Neural cell (in vitro differentiated cells): ENCODE data around the gene RETREG1. TPM values are rescaled to one million over a fixed set of nuclear protein-coding genes. Genes with fewer than 3 reads are reported as not detected.

ENCODE experiments used
- H2AFZ ChIP-seq: fragments of 200-600, 300-800 bp; sonication (generic), shearing (Covaris generic); 2 replicates; pipeline ENCODE4 v1.6.0; 2014; ENCODE audit warnings: low read depth, mild to moderate bottlenecking, antibody characterized with exemption, low read length, moderate library complexity
- H3F3A ChIP-seq: fragments of 200-600 bp; shearing (Covaris generic); 2 replicates; pipeline ENCODE4 v1.6.1; 2016; ENCODE audit warnings: mild to moderate bottlenecking, moderate library complexity, mixed read lengths, antibody characterized with exemption, low read length; ENCODE audit not compliant: insufficient read depth, poor library complexity, severe bottlenecking
- H3K27ac ChIP-seq: fragments of 200-600, 300-800 bp; sonication (generic), shearing (Covaris generic); 2 replicates; pipeline ENCODE4 v1.5.1; 2014; ENCODE audit warnings: mild to moderate bottlenecking, low read length, moderate library complexity
- H3K27me3 ChIP-seq: fragments of 300-800, 200-600 bp; sonication (generic), shearing (Covaris generic); 2 replicates; pipeline ENCODE4 v1.6.0; 2014; ENCODE audit warnings: mild to moderate bottlenecking, low read depth, low read length, moderate library complexity; ENCODE audit not compliant: insufficient read depth
- H3K36me3 ChIP-seq: fragments of 300-800, 200-600 bp; sonication (generic), shearing (Covaris generic); 2 replicates; pipeline ENCODE4 v1.5.1; 2014; ENCODE audit warnings: mild to moderate bottlenecking, antibody characterized with exemption, low read length, moderate library complexity; ENCODE audit not compliant: insufficient read depth
- H3K4me2 ChIP-seq: fragments of 300-800, 200-600 bp; sonication (generic), shearing (Covaris generic); 2 replicates; pipeline ENCODE4 v1.6.0; 2014; ENCODE audit warnings: mild to moderate bottlenecking, low read length
- H3K4me3 ChIP-seq: fragments of 300-800, 200-600 bp; sonication (generic), shearing (Covaris generic); 2 replicates; pipeline ENCODE4 v1.5.1; 2014; ENCODE audit warnings: mild to moderate bottlenecking, low read length, moderate library complexity
- H3K79me2 ChIP-seq: fragments of 200-600 bp; shearing (Covaris generic); replicated peaks from 2 replicates; pipeline ENCODE4 v1.6.0; 2014; ENCODE audit warnings: mild to moderate bottlenecking, low read length, moderate library complexity; ENCODE audit not compliant: insufficient read depth
- H3K9ac ChIP-seq: fragments of 300-800, 200-600 bp; sonication (generic), shearing (Covaris generic); 2 replicates; pipeline ENCODE4 v1.6.1; 2016; ENCODE audit warnings: mild to moderate bottlenecking, low read length, mixed read lengths
- H3K9me2 ChIP-seq: fragments of 200-600 bp; shearing (Covaris generic); 2 replicates; pipeline ENCODE4 v1.6.1; 2016; ENCODE audit warnings: mild to moderate bottlenecking, low read length, mixed read lengths; ENCODE audit not compliant: insufficient read depth
- H3K9me3 ChIP-seq: fragments of 200-600, 300-800 bp; sonication (generic), shearing (Covaris generic); 2 replicates; pipeline ENCODE4 v1.6.1; 2016; ENCODE audit warnings: mild to moderate bottlenecking, mixed run types, low read length, moderate library complexity, mixed read lengths
- H4K20me1 ChIP-seq: fragments of 200-600 bp; shearing (Covaris generic); 2 replicates; pipeline ENCODE4 v1.6.1; 2016; ENCODE audit warnings: mild to moderate bottlenecking, mixed run types; ENCODE audit not compliant: insufficient read depth
- EP300 ChIP-seq: fragments of 450-650 bp; conservative IDR thresholded peaks from 2 replicates; pipeline ENCODE4 v1.6.1; 2014; ENCODE audit warnings: antibody characterized with exemption, mild to moderate bottlenecking, moderate library complexity; ENCODE audit not compliant: poor library complexity, severe bottlenecking
- EZH2 ChIP-seq: fragments of 200-600, 300-800 bp; shearing (Covaris generic), sonication (generic); IDR thresholded peaks from 2 replicates; pipeline ENCODE4 v1.6.1; 2014; ENCODE audit warnings: antibody characterized with exemption, low read length, borderline replicate concordance, mild to moderate bottlenecking; ENCODE audit not compliant: insufficient read depth, poor library complexity, severe bottlenecking
- MXI1 ChIP-seq: fragments of 450-650 bp; conservative IDR thresholded peaks from 2 replicates; pipeline ENCODE4 v1.6.1; 2014; ENCODE audit warnings: antibody characterized with exemption, mild to moderate bottlenecking; ENCODE audit not compliant: poor library complexity, severe bottlenecking
- POLR2AphosphoS5 ChIP-seq: IDR thresholded peaks from 2 replicates; pipeline ENCODE4 v1.6.1; 2012
- RAD21 ChIP-seq: fragments of 450-650 bp; conservative IDR thresholded peaks from 2 replicates; pipeline ENCODE4 v1.6.1; 2014; ENCODE audit warnings: antibody characterized with exemption, mild to moderate bottlenecking, moderate library complexity
- SMC3 ChIP-seq: fragments of 450-650 bp; conservative IDR thresholded peaks from 2 replicates; pipeline ENCODE4 v1.6.1; 2014; ENCODE audit warnings: antibody characterized with exemption, mild to moderate bottlenecking, moderate library complexity; ENCODE audit not compliant: poor library complexity
- TAF1 ChIP-seq: IDR thresholded peaks from 2 replicates; pipeline ENCODE4 v1.6.1; 2012; ENCODE audit warnings: low read depth
- polyA plus RNA-seq: library from polyadenylated mRNA; depleted of rRNA; stranded (reverse); fragments of >200 nt; gene quantifications from 2 replicates; pipeline ENCODE4 v1.2.3, GENCODE V29; 2014
- TF ChIP-seq, protein P1 (sequence below): fragments of 450-650 bp; IDR thresholded peaks from 2 replicates; pipeline ENCODE4 v1.5.1; 2014; ENCODE audit warnings: antibody characterized with exemption, mild to moderate bottlenecking, moderate library complexity; ENCODE audit not compliant: poor library complexity, severe bottlenecking
- TF ChIP-seq, protein P2 (sequence below): IDR thresholded peaks from 2 replicates; pipeline ENCODE4 v1.6.1; 2012; ENCODE audit warnings: borderline replicate concordance

RETREG1 gene
- polyA plus RNA-seq, 1 donor from 2014 or later: 25.4 TPM

GRCh38 chr5:16628376-16628775 is 11.6 kb upstream of the RETREG1 start:
- Histone ChIP-seq H3K36me3 (no peaks in the 10 kb centered on the region), H4K20me1 (no peaks in the 10 kb centered on the region), H3K27me3 (no peaks in the 10 kb centered on the region), H3K9me2 (no peaks in the 10 kb centered on the region), H3K4me3 (no peak overlapping the region), H3F3A (no peaks in the 10 kb centered on the region), H3K79me2 (no peaks in the 10 kb centered on the region), H3K4me2 (no peak overlapping the region), H2AFZ (no peak overlapping the region), H3K9ac (no peak overlapping the region), H3K27ac (no peak overlapping the region), H3K9me3 (no peaks in the 10 kb centered on the region)
- TF ChIP-seq TAF1 (no peak), EZH2 (no peak), SMC3 (no peak), RAD21 (no peak), EP300 (no peak), MXI1 (no peak), POLR2AphosphoS5 (no peak)
- TF ChIP-seq, protein P1, sequence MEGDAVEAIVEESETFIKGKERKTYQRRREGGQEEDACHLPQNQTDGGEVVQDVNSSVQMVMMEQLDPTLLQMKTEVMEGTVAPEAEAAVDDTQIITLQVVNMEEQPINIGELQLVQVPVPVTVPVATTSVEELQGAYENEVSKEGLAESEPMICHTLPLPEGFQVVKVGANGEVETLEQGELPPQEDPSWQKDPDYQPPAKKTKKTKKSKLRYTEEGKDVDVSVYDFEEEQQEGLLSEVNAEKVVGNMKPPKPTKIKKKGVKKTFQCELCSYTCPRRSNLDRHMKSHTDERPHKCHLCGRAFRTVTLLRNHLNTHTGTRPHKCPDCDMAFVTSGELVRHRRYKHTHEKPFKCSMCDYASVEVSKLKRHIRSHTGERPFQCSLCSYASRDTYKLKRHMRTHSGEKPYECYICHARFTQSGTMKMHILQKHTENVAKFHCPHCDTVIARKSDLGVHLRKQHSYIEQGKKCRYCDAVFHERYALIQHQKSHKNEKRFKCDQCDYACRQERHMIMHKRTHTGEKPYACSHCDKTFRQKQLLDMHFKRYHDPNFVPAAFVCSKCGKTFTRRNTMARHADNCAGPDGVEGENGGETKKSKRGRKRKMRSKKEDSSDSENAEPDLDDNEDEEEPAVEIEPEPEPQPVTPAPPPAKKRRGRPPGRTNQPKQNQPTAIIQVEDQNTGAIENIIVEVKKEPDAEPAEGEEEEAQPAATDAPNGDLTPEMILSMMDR: no peak
- TF ChIP-seq, protein P2, sequence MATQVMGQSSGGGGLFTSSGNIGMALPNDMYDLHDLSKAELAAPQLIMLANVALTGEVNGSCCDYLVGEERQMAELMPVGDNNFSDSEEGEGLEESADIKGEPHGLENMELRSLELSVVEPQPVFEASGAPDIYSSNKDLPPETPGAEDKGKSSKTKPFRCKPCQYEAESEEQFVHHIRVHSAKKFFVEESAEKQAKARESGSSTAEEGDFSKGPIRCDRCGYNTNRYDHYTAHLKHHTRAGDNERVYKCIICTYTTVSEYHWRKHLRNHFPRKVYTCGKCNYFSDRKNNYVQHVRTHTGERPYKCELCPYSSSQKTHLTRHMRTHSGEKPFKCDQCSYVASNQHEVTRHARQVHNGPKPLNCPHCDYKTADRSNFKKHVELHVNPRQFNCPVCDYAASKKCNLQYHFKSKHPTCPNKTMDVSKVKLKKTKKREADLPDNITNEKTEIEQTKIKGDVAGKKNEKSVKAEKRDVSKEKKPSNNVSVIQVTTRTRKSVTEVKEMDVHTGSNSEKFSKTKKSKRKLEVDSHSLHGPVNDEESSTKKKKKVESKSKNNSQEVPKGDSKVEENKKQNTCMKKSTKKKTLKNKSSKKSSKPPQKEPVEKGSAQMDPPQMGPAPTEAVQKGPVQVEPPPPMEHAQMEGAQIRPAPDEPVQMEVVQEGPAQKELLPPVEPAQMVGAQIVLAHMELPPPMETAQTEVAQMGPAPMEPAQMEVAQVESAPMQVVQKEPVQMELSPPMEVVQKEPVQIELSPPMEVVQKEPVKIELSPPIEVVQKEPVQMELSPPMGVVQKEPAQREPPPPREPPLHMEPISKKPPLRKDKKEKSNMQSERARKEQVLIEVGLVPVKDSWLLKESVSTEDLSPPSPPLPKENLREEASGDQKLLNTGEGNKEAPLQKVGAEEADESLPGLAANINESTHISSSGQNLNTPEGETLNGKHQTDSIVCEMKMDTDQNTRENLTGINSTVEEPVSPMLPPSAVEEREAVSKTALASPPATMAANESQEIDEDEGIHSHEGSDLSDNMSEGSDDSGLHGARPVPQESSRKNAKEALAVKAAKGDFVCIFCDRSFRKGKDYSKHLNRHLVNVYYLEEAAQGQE: no peak

DNA sequence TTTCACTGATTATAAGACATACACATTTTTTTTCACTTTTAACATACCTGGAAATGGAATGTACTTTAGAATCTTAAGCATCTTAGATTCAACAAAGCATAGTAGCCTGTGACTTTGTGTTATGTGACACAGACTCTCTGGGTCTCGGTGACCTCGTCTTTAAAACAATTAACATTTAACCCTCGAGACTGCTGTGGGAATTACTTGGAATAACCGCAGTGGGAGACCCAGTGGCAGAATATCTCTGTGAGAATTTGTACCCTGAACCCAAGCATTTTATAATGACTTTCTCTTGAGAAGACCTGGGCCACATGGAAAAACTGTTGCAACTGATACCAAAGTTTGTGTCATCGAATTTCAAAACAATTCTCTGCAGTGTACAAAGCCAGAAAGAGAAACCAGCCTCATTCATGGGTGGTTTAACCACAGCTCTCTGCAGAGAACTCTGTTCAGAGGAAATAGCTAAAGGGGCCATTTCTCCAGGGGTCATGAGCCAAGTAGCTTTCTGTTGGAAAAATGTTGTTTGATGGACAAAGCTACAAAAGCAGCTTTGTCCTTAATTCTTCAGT is 10.0 kb upstream of the RETREG1 start:
- no peaks in the 10 kb centered on the region for H3K79me2 ChIP-seq
- TF ChIP-seq EZH2: no peak
- TF ChIP-seq, protein P1: no peak
- no peak for TF ChIP-seq EP300
- no peak for TF ChIP-seq MXI1
- TF ChIP-seq SMC3: no peak
- no peak for TF ChIP-seq TAF1
- TF ChIP-seq RAD21: no peak
- TF ChIP-seq, protein P2: no peak
- no peak for TF ChIP-seq POLR2AphosphoS5
- H3K9me2 ChIP-seq: no peaks in the 10 kb centered on the region
- no peaks in the 10 kb centered on the region for H3K27me3 ChIP-seq
- H3K9ac ChIP-seq: no peak overlapping the region
- H3K4me2 ChIP-seq: no peak overlapping the region
- no peaks in the 10 kb centered on the region for H4K20me1 ChIP-seq
- H2AFZ ChIP-seq: no peak overlapping the region
- H3K36me3 ChIP-seq: no peaks in the 10 kb centered on the region
- H3K4me3 ChIP-seq: no peak overlapping the region
- H3K9me3 ChIP-seq: no peaks in the 10 kb centered on the region
- no peak overlapping the region for H3K27ac ChIP-seq
- no peaks in the 10 kb centered on the region for H3F3A ChIP-seq
